SK-N-SH (cell line): ENCODE measurements around the gene PA2G4. TPM values are rescaled to one million over a fixed set of nuclear protein-coding genes. Genes with fewer than 3 reads are reported as not detected.

Experiments
- CTCF ChIA-PET: fragments of 300-600, 350-600 bp; formaldehyde crosslinking; extraction: SDS; loops from one replicate; lab custom pipeline; 2021; lab: Yijun Ruan, JAX
- POLR2A ChIA-PET: fragments of 350-600 bp; sonication (Branson Sonifier 250); formaldehyde crosslinking; extraction: SDS; loops from one replicate; lab custom pipeline; 2020; ENCODE audit warnings: antibody characterized with exemption, inconsistent platforms; lab: Yijun Ruan, JAX
- DNase-seq: peaks from one replicate; pipeline ENCODE4 v3.0.0; 2012
- H2AFZ ChIP-seq: fragments of 200-600 bp; sonication (generic); 2 replicates; pipeline ENCODE4 v1.8.1; 2016; ENCODE audit warnings: antibody characterized with exemption, mild to moderate bottlenecking, low read depth
- H3F3A ChIP-seq: fragments of 200-600 bp; sonication (generic); replicated peaks from 2 replicates; pipeline ENCODE3; 2016; ENCODE audit warnings: antibody characterized with exemption, mild to moderate bottlenecking; ENCODE audit not compliant: insufficient read depth
- H3K27ac ChIP-seq, 2 experiments: fragments of 200-500 bp in 1 of 2; fragments of 200-600 bp in 1 of 2; sonication (Bioruptor generic) in 1 of 2; sonication (generic), shearing (Covaris generic) in 1 of 2; 2 replicates each; pipeline versions ENCODE4 v1.5.1 to v1.6.1; 2014 to 2016; ENCODE audit warnings: low read depth in 2 of 2, inconsistent platforms in 1 of 2, low read length in 1 of 2, mild to moderate bottlenecking in 1 of 2, mixed read lengths in 1 of 2
- H3K27me3 ChIP-seq: fragments of 200-600 bp; sonication (generic), shearing (Covaris generic); 2 replicates; pipeline ENCODE4 v1.6.1; 2016; ENCODE audit warnings: mixed run types; ENCODE audit not compliant: insufficient read depth
- H3K36me3 ChIP-seq, 2 experiments: fragments of 200-500 bp in 1 of 2; fragments of 200-600 bp in 1 of 2; sonication (Bioruptor generic) in 1 of 2; sonication (generic) in 1 of 2; replicated peaks in 1 of 2; 2 replicates each; pipeline versions ENCODE3 to v1.5.1; 2014 to 2016; ENCODE audit warnings: low read length in 1 of 2, mild to moderate bottlenecking in 1 of 2; ENCODE audit not compliant: insufficient read depth in 2 of 2, control insufficient read depth in 1 of 2
- H3K4me1 ChIP-seq, 2 experiments: fragments of 200-500 bp in 1 of 2; fragments of 200-600 bp in 1 of 2; sonication (Bioruptor generic) in 1 of 2; sonication (generic), shearing (Covaris generic) in 1 of 2; 2 replicates each; pipeline versions ENCODE4 v1.5.1 to v1.6.1; 2014 to 2016; ENCODE audit warnings: low read depth in 1 of 2, low read length in 1 of 2, mixed run types in 1 of 2; ENCODE audit not compliant: insufficient read depth in 2 of 2, control insufficient read depth in 1 of 2
- H3K4me2 ChIP-seq: fragments of 200-600 bp; sonication (generic), shearing (Covaris generic); 2 replicates; pipeline ENCODE4 v1.6.1; 2017; ENCODE audit warnings: mixed run types
- H3K4me3 ChIP-seq, 2 experiments: fragments of 200-500 bp in 1 of 2; fragments of 200-600 bp in 1 of 2; sonication (Bioruptor generic) in 1 of 2; sonication (generic), shearing (Covaris generic) in 1 of 2; 2 replicates each; pipeline versions ENCODE4 v1.5.1 to v1.8.1; 2014 to 2016; ENCODE audit warnings: low read depth in 2 of 2, inconsistent platforms in 1 of 2, low read length in 1 of 2, mild to moderate bottlenecking in 1 of 2, mixed read lengths in 1 of 2, moderate library complexity in 1 of 2
- H3K79me2 ChIP-seq: fragments of 200-600 bp; sonication (generic); 2 replicates; pipeline ENCODE4 v1.8.1; 2017; ENCODE audit warnings: mild to moderate bottlenecking; ENCODE audit not compliant: insufficient read depth
- H3K9ac ChIP-seq: fragments of 200-600 bp; sonication (generic); 2 replicates; pipeline ENCODE4 v1.6.1; 2017; ENCODE audit warnings: mixed run types
- H3K9me2 ChIP-seq: fragments of 200-600 bp; sonication (generic); 2 replicates; pipeline ENCODE4 v1.6.1; 2017; ENCODE audit warnings: mixed run types
- H3K9me3 ChIP-seq: fragments of 200-600 bp; sonication (generic); 2 replicates; pipeline ENCODE4 v1.6.1; 2017; ENCODE audit warnings: mixed run types, mild to moderate bottlenecking, moderate library complexity
- H4K20me1 ChIP-seq: fragments of 200-600 bp; sonication (generic); 2 replicates; pipeline ENCODE4 v1.6.1; 2017; ENCODE audit warnings: mild to moderate bottlenecking, mixed run types; ENCODE audit not compliant: insufficient read depth
- ELF1 ChIP-seq: IDR thresholded peaks from 2 replicates; pipeline ENCODE4 v1.4.0; 2012
- EP300 ChIP-seq, 2 experiments: IDR thresholded peaks; 2 replicates each; pipeline versions ENCODE4 v1.4.0 to v1.6.1; 2012; ENCODE audit warnings: borderline replicate concordance in 1 of 2, low read depth in 1 of 2, low read length in 1 of 2
- EZH2phosphoT487 ChIP-seq: fragments of 200-600 bp; sonication (generic); IDR thresholded peaks from 2 replicates; pipeline ENCODE4 v1.6.1; 2017; ENCODE audit warnings: low read depth, mixed run types, mild to moderate bottlenecking, antibody characterized with exemption, moderate library complexity, borderline replicate concordance
- FOSL2 ChIP-seq: IDR thresholded peaks from 2 replicates; pipeline ENCODE4 v1.4.0; 2012; ENCODE audit warnings: low read depth, mild to moderate bottlenecking, moderate library complexity, borderline replicate concordance
- FOXJ3 ChIP-seq: sonication (generic); formaldehyde crosslinking; IDR thresholded peaks from 2 replicates; pipeline ENCODE4 v1.5.1; 2020; ENCODE audit warnings: mild to moderate bottlenecking, missing genetic modification reagents
- FOXM1 ChIP-seq: IDR thresholded peaks from 2 replicates; pipeline ENCODE4 v1.4.0; 2012; ENCODE audit warnings: low read depth, mild to moderate bottlenecking
- GABPA ChIP-seq: IDR thresholded peaks from 2 replicates; pipeline ENCODE4 v1.4.0; 2012; ENCODE audit warnings: low read depth, mild to moderate bottlenecking
- GATA2 ChIP-seq: sonication (generic); formaldehyde crosslinking; IDR thresholded peaks from 2 replicates; pipeline ENCODE4 v1.5.0; 2020; ENCODE audit warnings: mild to moderate bottlenecking, missing genetic modification reagents
- JUND ChIP-seq: IDR thresholded peaks from 2 replicates; pipeline ENCODE4 v1.4.0; 2012
- MXI1 ChIP-seq: IDR thresholded peaks from 2 replicates; pipeline ENCODE4 v1.6.1; 2012; ENCODE audit warnings: mild to moderate bottlenecking, low read depth, low read length, improper control_type of control experiment
- NFIC ChIP-seq: IDR thresholded peaks from 2 replicates; pipeline ENCODE4 v1.4.0; 2012; ENCODE audit warnings: borderline replicate concordance
- POLR2AphosphoS5 ChIP-seq: IDR thresholded peaks from 2 replicates; pipeline ENCODE4 v1.6.1; 2012; ENCODE audit warnings: low read depth, low read length
- RCOR1 ChIP-seq: fragments of 150-350 bp; IDR thresholded peaks from 2 replicates; pipeline ENCODE4 v1.6.1; 2017; ENCODE audit warnings: antibody characterized with exemption, low read length
- SIN3A ChIP-seq: IDR thresholded peaks from 2 replicates; pipeline ENCODE4 v1.6.1; 2012; ENCODE audit warnings: low read depth, mild to moderate bottlenecking, low read length, moderate library complexity, borderline replicate concordance
- TAF1 ChIP-seq: IDR thresholded peaks from 2 replicates; pipeline ENCODE4 v1.6.1; 2012; ENCODE audit warnings: low read depth, mild to moderate bottlenecking, low read length, moderate library complexity, borderline replicate concordance
- TCF12 ChIP-seq: IDR thresholded peaks from 2 replicates; pipeline ENCODE4 v1.4.0; 2012
- TEAD4 ChIP-seq: IDR thresholded peaks from 2 replicates; pipeline ENCODE4 v1.4.0; 2012; ENCODE audit warnings: mild to moderate bottlenecking, borderline replicate concordance; ENCODE audit not compliant: insufficient read depth
- YY1 ChIP-seq: IDR thresholded peaks from 2 replicates; pipeline ENCODE4 v1.4.0; 2012; ENCODE audit warnings: low read depth, mild to moderate bottlenecking
- WGBS: methylation state at CpG from one replicate; pipeline ENCODE4 v1.1.6; 2017; ENCODE audit warnings: low lambda C conversion rate; 5-methylcytosine and 5-hydroxymethylcytosine counted together
- polyA plus RNA-seq, 3 experiments: library from polyadenylated mRNA; depleted of rRNA; stranded (reverse); fragments of >200 nt; gene quantifications; 2 replicates each; pipeline ENCODE4 v1.2.3, GENCODE V29; 2012
- TF ChIP-seq, protein P1 (sequence below): IDR thresholded peaks from 2 replicates; pipeline ENCODE4; 2012
- TF ChIP-seq, protein P2 (sequence below): IDR thresholded peaks from 2 replicates; pipeline ENCODE4 v1.4.0; 2012; ENCODE audit warnings: low read depth

Gene PA2G4
- polyA plus RNA-seq, 1 of the 3 experiments (the other 2 are of a cell fraction), result 207 TPM

DNA sequence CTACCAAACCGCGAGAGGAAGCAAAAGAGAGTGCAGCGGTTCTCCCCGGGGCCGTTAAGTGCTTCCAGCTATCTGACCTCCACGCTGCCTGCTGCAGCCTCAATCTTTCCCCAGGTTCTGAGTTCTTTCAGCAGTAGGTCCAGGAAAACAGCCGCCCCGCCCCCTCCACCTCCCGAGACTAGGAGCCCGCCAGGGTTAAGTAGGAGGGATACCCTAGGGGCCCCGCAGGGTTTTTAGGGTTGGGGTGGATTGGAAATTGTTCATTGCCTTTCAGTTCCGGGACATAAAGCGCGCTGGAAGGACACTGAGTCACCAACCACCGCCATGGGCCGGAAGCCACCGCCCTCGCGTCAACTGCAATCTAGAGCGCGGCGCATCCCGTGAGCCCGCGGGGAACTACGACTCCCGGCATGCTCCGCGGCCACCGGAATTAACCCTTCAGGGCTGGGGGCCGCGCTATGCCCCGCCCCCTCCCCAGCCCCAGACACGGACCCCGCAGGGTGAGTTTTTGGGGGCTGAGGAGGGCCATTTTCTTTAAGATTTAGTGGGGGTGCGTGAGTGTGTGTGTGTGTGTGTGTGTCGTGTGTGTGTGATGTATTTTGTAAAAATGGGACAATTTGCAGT is 47.9 kb downstream of the PA2G4 start, which contains the start of gene MYL6B (continued):
- TF ChIP-seq TEAD4, result no peak
- TF ChIP-seq MXI1, result peak; percentile 57; the same call in 1 of the 2 replicates
- TF ChIP-seq TCF12, result no peak
- peak; percentile 72 for TF ChIP-seq YY1
- no peak for TF ChIP-seq FOXJ3 (CRISPR knock-in tag)
- peak; percentile 60 for TF ChIP-seq JUND
- TF ChIP-seq RCOR1, result peak; percentile 32; the same call in 1 of the 2 replicates

DNA sequence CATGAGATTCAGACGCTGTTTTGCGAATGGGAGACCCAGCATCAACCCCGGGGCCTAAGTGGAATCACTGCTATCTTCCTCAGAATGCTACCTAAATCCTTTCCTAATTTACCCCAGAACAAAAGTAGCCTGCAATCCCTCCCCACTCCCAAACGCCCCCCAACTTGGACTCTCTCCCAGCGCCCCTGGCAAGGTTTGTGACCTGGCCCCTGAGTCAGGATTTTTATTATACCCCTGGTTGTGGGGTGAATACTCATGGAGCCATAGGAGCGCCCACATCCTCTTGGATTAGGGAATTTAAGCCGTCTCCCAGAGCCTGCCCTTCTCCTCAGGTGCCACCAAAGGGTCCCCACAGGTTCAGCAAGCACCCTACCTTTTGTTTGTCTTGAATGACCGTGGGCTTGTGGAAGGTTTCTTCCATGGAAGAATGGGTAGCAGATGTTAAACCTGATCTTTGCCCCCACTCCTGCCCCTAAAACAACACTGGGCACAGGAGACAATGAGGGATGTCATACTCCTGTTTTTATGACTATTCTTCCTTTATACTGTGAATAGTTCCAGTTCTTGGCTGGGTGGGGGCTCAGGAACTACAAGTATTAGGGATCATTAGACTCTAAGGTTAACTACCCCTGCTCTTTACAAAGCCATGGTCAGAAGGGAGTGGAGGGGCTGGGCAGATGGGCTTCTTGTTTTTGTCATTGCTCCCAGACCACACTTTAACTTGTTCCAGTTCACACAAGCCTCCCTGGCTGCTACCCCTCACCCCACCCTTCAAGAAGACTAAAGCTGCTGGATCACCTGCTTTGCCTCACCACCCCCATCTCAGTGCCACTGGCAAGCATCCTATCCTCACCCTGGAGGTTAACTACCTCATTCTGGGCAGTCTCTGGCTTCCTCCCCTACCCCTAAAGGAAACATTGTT is 48.7 kb downstream of the PA2G4 start:
- peaks cover 6 to 9% of the 10 kb centered on the region in 2 experiments for H3K36me3 ChIP-seq
- peak overlapping the region; percentile 82 for H3K9ac ChIP-seq
- H3F3A ChIP-seq, result peaks cover 25% of the 10 kb centered on the region
- no peaks in the 10 kb centered on the region for H3K9me2 ChIP-seq
- WGBS, result 6% methylated on average over 8 of the region's 8 CpGs
- no peaks in the 10 kb centered on the region for H4K20me1 ChIP-seq
- H3K79me2 ChIP-seq, result peaks cover 34% of the 10 kb centered on the region
- TF ChIP-seq POLR2AphosphoS5 (no peak), NFIC (no peak), SIN3A (no peak), ELF1 (no peak)
- TF ChIP-seq, protein P1, sequence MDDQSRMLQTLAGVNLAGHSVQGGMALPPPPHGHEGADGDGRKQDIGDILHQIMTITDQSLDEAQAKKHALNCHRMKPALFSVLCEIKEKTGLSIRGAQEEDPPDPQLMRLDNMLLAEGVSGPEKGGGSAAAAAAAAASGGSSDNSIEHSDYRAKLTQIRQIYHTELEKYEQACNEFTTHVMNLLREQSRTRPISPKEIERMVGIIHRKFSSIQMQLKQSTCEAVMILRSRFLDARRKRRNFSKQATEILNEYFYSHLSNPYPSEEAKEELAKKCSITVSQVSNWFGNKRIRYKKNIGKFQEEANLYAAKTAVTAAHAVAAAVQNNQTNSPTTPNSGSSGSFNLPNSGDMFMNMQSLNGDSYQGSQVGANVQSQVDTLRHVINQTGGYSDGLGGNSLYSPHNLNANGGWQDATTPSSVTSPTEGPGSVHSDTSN, result no peak
- peak; percentile 48 for DNase-seq
- H3K27ac ChIP-seq, result peak overlapping the region; percentile 54 to 85; a peak in 3 of 4 replicates
- H3K9me3 ChIP-seq, result no peaks in the 10 kb centered on the region
- H3K4me3 ChIP-seq, result peak overlapping the region; percentile 62 to 87
- no peaks in the 10 kb centered on the region for H3K27me3 ChIP-seq
- no peak overlapping the region; the same call in 1 of the 2 replicates for H2AFZ ChIP-seq
- H3K4me1 ChIP-seq, result peaks cover 23 to 25% of the 10 kb centered on the region in 2 experiments; a peak in 3 of 4 replicates
- POLR2A ChIA-PET, result no interaction called here
- H3K4me2 ChIP-seq, result peak overlapping the region; percentile 95
- CTCF ChIA-PET, result interaction anchor here (1.4 to 2.4 kb wide), 2 partner anchors 24 to 37 kb away, joined by 6 to 14 read pairs; partner anchors contain the start of gene SMARCC2

DNA sequence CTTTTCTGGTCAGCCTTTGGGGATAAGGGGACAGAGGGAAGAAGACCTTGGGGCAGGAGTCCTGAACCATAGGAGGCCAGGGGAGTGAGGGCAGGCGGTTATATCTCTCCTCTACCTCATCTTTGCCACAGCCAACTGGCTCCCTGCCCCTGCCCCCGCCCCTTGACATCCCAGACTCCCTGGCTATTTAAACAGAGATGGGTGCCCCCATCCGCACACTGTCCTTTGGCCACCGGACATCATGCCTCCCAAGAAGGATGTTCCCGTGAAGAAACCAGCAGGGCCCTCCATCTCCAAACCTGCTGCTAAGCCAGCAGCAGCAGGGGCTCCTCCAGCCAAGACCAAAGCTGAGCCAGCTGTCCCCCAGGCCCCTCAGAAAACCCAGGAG is 49.3 kb downstream of the PA2G4 start:
- H3K4me3 ChIP-seq, result peak overlapping the region; percentile 62 to 87; a peak in 3 of 4 replicates
- WGBS, result 80% methylated on average over 5 of the region's 5 CpGs
- CTCF ChIA-PET, result interaction anchor here (1.4 to 2.4 kb wide), 2 partner anchors 25 to 36 kb away, joined by 6 to 14 read pairs; partner anchors contain the start of gene SMARCC2
- H3K4me2 ChIP-seq, result peak overlapping the region; percentile 95
- H3K4me1 ChIP-seq, result peaks cover 23 to 25% of the 10 kb centered on the region in 2 experiments; a peak in 3 of 4 replicates
- no peaks in the 10 kb centered on the region for H3K9me2 ChIP-seq
- H3K27ac ChIP-seq, result no peak overlapping the region
- POLR2A ChIA-PET, result no interaction called here
- no peak for DNase-seq
- H3K9me3 ChIP-seq, result no peaks in the 10 kb centered on the region
- peaks cover 25% of the 10 kb centered on the region for H3F3A ChIP-seq
- H3K9ac ChIP-seq, result peak overlapping the region; percentile 82; the same call in 1 of the 2 replicates
- H3K79me2 ChIP-seq, result peaks cover 41% of the 10 kb centered on the region
- peaks cover 6 to 9% of the 10 kb centered on the region in 2 experiments for H3K36me3 ChIP-seq
- H3K27me3 ChIP-seq, result no peaks in the 10 kb centered on the region
- no peak overlapping the region for H2AFZ ChIP-seq
- no peaks in the 10 kb centered on the region for H4K20me1 ChIP-seq
- TF ChIP-seq SIN3A (no peak), FOXJ3 (CRISPR knock-in tag) (no peak), FOSL2 (no peak), GABPA (no peak), FOXM1 (no peak), EZH2phosphoT487 (no peak), TAF1 (no peak), POLR2AphosphoS5 (no peak), YY1 (no peak), TCF12 (no peak), JUND (no peak), EP300 (IDR thresholded peaks at IDR 0.05; ENCODE audit: borderline replicate concordance in 1 of 2, low read depth in 1 of 2, low read length in 1 of 2) (no peak), GATA2 (no peak), TEAD4 (no peak)
- TF ChIP-seq, protein P1, result no peak
- TF ChIP-seq, protein P2, sequence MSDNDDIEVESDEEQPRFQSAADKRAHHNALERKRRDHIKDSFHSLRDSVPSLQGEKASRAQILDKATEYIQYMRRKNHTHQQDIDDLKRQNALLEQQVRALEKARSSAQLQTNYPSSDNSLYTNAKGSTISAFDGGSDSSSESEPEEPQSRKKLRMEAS, result no peak
